A549 (cell line): ENCODE measurements around the gene REC114. TPM values are rescaled to one million over a fixed set of nuclear protein-coding genes. Genes with fewer than 3 reads are reported as not detected.

ENCODE experiments used
- ATAC-seq, 2 experiments: fragments of 200-7000 bp in 1 of 2; fragments of >200 bp in 1 of 2; cut with Nextera tagmentation in 1 of 2; cut with Tn5 transposase in 1 of 2; 3 replicates each; pipeline versions ENCODE4 v1.8.0 to v1.9.1; 2018 to 2020; ENCODE audit warnings: mild to moderate bottlenecking in 1 of 2, moderate library complexity in 1 of 2
- CTCF ChIA-PET: fragments of 300-600 bp; sonication (Branson Sonifier 250); formaldehyde crosslinking; extraction: SDS; loops from one replicate; lab custom pipeline; 2021; ENCODE audit warnings: antibody characterized with exemption, inconsistent platforms; lab: Yijun Ruan, JAX
- POLR2A ChIA-PET: fragments of 350-600 bp; formaldehyde crosslinking; extraction: SDS; loops from one replicate; lab custom pipeline; 2021; ENCODE audit warnings: antibody characterized with exemption, inconsistent platforms; lab: Yijun Ruan, JAX
- DNase-seq, 2 experiments: peaks; one replicate each; pipeline versions ENCODE4 v3.0.0 to v3.0.0-alpha.2; 2011 to 2016; ENCODE audit warnings: low read depth in 1 of 2, low spot score in 1 of 2
- FAIRE-seq: peaks from 2 replicates; lab custom pipeline; 2011; peaks lifted over from hg19 to GRCh38; lab: Jason Lieb, UNC
- H3K27ac ChIP-seq, 2 experiments: fragments of >200 bp; sonication (Bioruptor Twin); formaldehyde crosslinking; 3 replicates each; pipeline ENCODE4 v1.5.1; 2016 to 2017
- H3K4me1 ChIP-seq: fragments of >200 bp; sonication (Bioruptor Twin); formaldehyde crosslinking; 3 replicates; pipeline ENCODE4 v1.6.1; 2016
- H3K4me2 ChIP-seq: fragments of >200 bp; sonication (Bioruptor Twin); formaldehyde crosslinking; 3 replicates; pipeline ENCODE4 v1.6.1; 2016
- H3K4me3 ChIP-seq: fragments of >200 bp; sonication (Bioruptor Twin); formaldehyde crosslinking; 3 replicates; pipeline ENCODE4 v1.5.1; 2016
- H3K9me3 ChIP-seq: fragments of >200 bp; sonication (Bioruptor Twin); formaldehyde crosslinking; 3 replicates; pipeline ENCODE4 v1.6.1; 2016
- BCL3 ChIP-seq: fragments of >200 bp; sonication (Bioruptor Twin); formaldehyde crosslinking; IDR thresholded peaks from 3 replicates; pipeline ENCODE4 v1.6.1; 2016
- CBX2 ChIP-seq: fragments of 200-600 bp; sonication (generic); IDR thresholded peaks from 2 replicates; pipeline ENCODE4 v1.6.1; 2016; ENCODE audit warnings: low read depth, mild to moderate bottlenecking, borderline replicate concordance
- CBX8 ChIP-seq: fragments of 200-600 bp; sonication (generic); IDR thresholded peaks from 2 replicates; pipeline ENCODE4 v1.6.1; 2016
- CEBPB ChIP-seq, 2 experiments: fragments of >200 bp in 1 of 2; sonication (Bioruptor Twin) in 1 of 2; formaldehyde crosslinking in 1 of 2; IDR thresholded peaks; 2 replicates each; pipeline ENCODE4 v1.6.1; 2012 to 2016
- CHD2 ChIP-seq: fragments of 150-350 bp; IDR thresholded peaks from 2 replicates; pipeline ENCODE4 v1.6.1; 2014; ENCODE audit warnings: low read length; ENCODE audit not compliant: partially characterized antibody
- CHD4 ChIP-seq: fragments of 200-600 bp; sonication (generic); IDR thresholded peaks from 2 replicates; pipeline ENCODE4 v1.6.1; 2016; ENCODE audit warnings: antibody characterized with exemption, mild to moderate bottlenecking, borderline replicate concordance
- E2F6 ChIP-seq: IDR thresholded peaks from 2 replicates; pipeline ENCODE4 v1.6.1; 2012; ENCODE audit warnings: low read depth, borderline replicate concordance
- EHF ChIP-seq: fragments of 250-450 bp; sonication (Bioruptor Pico); IDR thresholded peaks from 2 replicates; pipeline ENCODE4 v1.5.0; 2020; ENCODE audit warnings: mild to moderate bottlenecking
- EHMT2 ChIP-seq: fragments of 200-600 bp; sonication (generic); IDR thresholded peaks from 2 replicates; pipeline ENCODE4 v1.6.1; 2016; ENCODE audit warnings: antibody characterized with exemption, low read depth, mild to moderate bottlenecking, moderate library complexity
- EP300 ChIP-seq, 2 experiments: fragments of >200 bp; sonication (Bioruptor Twin); formaldehyde crosslinking; IDR thresholded peaks; 2 replicates in 1 of 2; 3 replicates in 1 of 2; pipeline ENCODE4 v1.6.1; 2016 to 2017
- ESRRA ChIP-seq: fragments of 150-350 bp; IDR thresholded peaks from 2 replicates; pipeline ENCODE4 v1.6.1; 2014; ENCODE audit warnings: mild to moderate bottlenecking, low read length, borderline replicate concordance
- HEYL ChIP-seq: fragments of 250-450 bp; sonication (Bioruptor Pico); IDR thresholded peaks from 2 replicates; pipeline ENCODE4 v1.8.0; 2021; ENCODE audit warnings: mild to moderate bottlenecking, moderate library complexity
- HOXA7 ChIP-seq: fragments of 250-450 bp; sonication (Bioruptor Pico); IDR thresholded peaks from 2 replicates; pipeline ENCODE4 v1.5.0; 2020; ENCODE audit warnings: mild to moderate bottlenecking, moderate library complexity
- MAX ChIP-seq: IDR thresholded peaks from 2 replicates; pipeline ENCODE4 v1.6.1; 2012
- NFE2L2 ChIP-seq: fragments of 150-350 bp; conservative IDR thresholded peaks from 2 replicates; pipeline ENCODE4 v1.6.1; 2014; ENCODE audit warnings: low read length
- NR3C1 ChIP-seq: fragments of >200 bp; sonication (Bioruptor Twin); formaldehyde crosslinking; IDR thresholded peaks from 3 replicates; pipeline ENCODE4 v1.6.1; 2017
- PBX3 ChIP-seq: IDR thresholded peaks from 2 replicates; pipeline ENCODE4 v1.6.1; 2012
- RFX5 ChIP-seq: fragments of 450-650 bp; IDR thresholded peaks from 2 replicates; pipeline ENCODE4 v1.7.1; 2014; ENCODE audit warnings: antibody characterized with exemption, mild to moderate bottlenecking, moderate library complexity
- SMC3 ChIP-seq: fragments of >200 bp; sonication (Bioruptor Twin); formaldehyde crosslinking; IDR thresholded peaks from 3 replicates; pipeline ENCODE4 v1.6.1; 2018; ENCODE audit warnings: inconsistent platforms
- TP53 ChIP-seq: fragments of 250-450 bp; sonication (Bioruptor Pico); IDR thresholded peaks from 2 replicates; pipeline ENCODE4 v1.5.0; 2021; ENCODE audit warnings: mild to moderate bottlenecking, moderate library complexity
- ZC3H11A ChIP-seq: fragments of 450-650 bp; IDR thresholded peaks from 2 replicates; pipeline ENCODE4 v1.6.1; 2014; ENCODE audit warnings: antibody characterized with exemption, mild to moderate bottlenecking
- ZFP36 ChIP-seq: fragments of 450-650 bp; IDR thresholded peaks from 2 replicates; pipeline ENCODE4 v1.6.1; 2014; ENCODE audit warnings: borderline replicate concordance; ENCODE audit not compliant: partially characterized antibody
- ZSCAN20 ChIP-seq: fragments of 250-450 bp; sonication (Bioruptor Pico); IDR thresholded peaks from 2 replicates; pipeline ENCODE4 v1.8.0; 2022; ENCODE audit warnings: mild to moderate bottlenecking, moderate library complexity
- WGBS: methylation state at CpG from one replicate; pipeline ENCODE4 v1.1.6; 2017; ENCODE audit errors: missing lambda C conversion rate; 5-methylcytosine and 5-hydroxymethylcytosine counted together
- polyA plus RNA-seq, 4 experiments: library from polyadenylated mRNA; depleted of rRNA in 3 of 4; stranded (reverse); fragments of >200 nt; fragmentation: RNase III in 1 of 4; extraction: RNeasy Plus Mini Kit Qiagen cat#74134 plus additional on column Dnase treatment in 1 of 4; gene quantifications; 2 replicates in 3 of 4; 3 replicates in 1 of 4; pipeline ENCODE4 v1.2.3, GENCODE V29; 2011 to 2017
- TF ChIP-seq, protein P1 (sequence below): fragments of >200 bp; sonication (Bioruptor Twin); formaldehyde crosslinking; IDR thresholded peaks from 3 replicates; pipeline ENCODE4 v1.5.1; 2016

The REC114 gene
- polyA plus RNA-seq, 2 of the 4 experiments (the other 2 are of a cell fraction): not detected

DNA sequence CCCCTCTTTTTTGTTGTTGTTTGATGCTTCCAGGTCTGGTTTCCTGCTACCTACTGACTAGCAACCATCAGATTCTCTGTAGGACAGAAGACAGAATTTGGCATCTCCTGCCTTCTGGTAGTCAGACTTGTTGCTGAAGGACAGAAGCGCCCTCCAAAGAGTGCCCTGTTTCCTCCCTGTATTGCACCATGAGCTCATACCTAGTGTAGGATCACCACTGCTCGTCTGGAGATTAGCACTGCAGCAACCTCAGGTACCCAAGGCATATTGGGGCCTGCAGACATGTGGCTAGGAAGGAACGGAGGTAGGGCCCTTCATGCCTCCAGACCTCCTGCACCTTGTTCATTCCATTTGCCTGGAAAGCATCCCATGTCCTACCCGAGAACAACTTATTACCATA is 112.1 kb downstream of the REC114 start:
- Histone ChIP-seq H3K4me2 (no peak overlapping the region), H3K9me3 (no peaks in the 10 kb centered on the region), H3K4me3 (no peak overlapping the region), H3K27ac (no peak overlapping the region), H3K4me1 (no peaks in the 10 kb centered on the region)
- DNase-seq (no peak), ATAC-seq (no peak), FAIRE-seq (no peak)
- WGBS: 91% methylated on average over 4 of the region's 4 CpGs
- ChIA-PET POLR2A (no interaction called here), CTCF (interaction anchor here (0.6 to 2.6 kb wide), 5 partner anchors 68 to 349 kb away, joined by 3 to 18 read pairs (median 4); no protein-coding TSS in a partner anchor)
- TF ChIP-seq, protein P1, sequence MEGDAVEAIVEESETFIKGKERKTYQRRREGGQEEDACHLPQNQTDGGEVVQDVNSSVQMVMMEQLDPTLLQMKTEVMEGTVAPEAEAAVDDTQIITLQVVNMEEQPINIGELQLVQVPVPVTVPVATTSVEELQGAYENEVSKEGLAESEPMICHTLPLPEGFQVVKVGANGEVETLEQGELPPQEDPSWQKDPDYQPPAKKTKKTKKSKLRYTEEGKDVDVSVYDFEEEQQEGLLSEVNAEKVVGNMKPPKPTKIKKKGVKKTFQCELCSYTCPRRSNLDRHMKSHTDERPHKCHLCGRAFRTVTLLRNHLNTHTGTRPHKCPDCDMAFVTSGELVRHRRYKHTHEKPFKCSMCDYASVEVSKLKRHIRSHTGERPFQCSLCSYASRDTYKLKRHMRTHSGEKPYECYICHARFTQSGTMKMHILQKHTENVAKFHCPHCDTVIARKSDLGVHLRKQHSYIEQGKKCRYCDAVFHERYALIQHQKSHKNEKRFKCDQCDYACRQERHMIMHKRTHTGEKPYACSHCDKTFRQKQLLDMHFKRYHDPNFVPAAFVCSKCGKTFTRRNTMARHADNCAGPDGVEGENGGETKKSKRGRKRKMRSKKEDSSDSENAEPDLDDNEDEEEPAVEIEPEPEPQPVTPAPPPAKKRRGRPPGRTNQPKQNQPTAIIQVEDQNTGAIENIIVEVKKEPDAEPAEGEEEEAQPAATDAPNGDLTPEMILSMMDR: no peak
- TF ChIP-seq CHD2 (no peak), NFE2L2 (no peak), PBX3 (no peak), ZC3H11A (no peak), ESRRA (no peak), EP300 (IDR thresholded peaks at IDR 0.05) (no peak), BCL3 (no peak), CEBPB (IDR thresholded peaks at IDR 0.05) (no peak), HEYL (CRISPR knock-in tag) (no peak), EHMT2 (no peak), ZFP36 (no peak), NR3C1 (no peak), CBX2 (no peak), E2F6 (no peak), CHD4 (no peak), SMC3 (no peak), TP53 (no peak)

- Histone ChIP-seq H3K4me3 (no peak overlapping the region), H3K4me1 (no peaks in the 10 kb centered on the region), H3K9me3 (no peaks in the 10 kb centered on the region), H3K27ac (no peak overlapping the region), H3K4me2 (no peak overlapping the region)
- DNase-seq (no peak), ATAC-seq (no peak), FAIRE-seq (peak; percentile 39)
- 83% methylated on average over 1 of the region's 1 CpG for WGBS
- POLR2A ChIA-PET: no interaction called here
- no peak for TF ChIP-seq CBX8
- TF ChIP-seq CHD2: no peak
- TF ChIP-seq, protein P1: no peak
- TF ChIP-seq RFX5: no peak
- TF ChIP-seq EHF (CRISPR knock-in tag): no peak
- no peak for TF ChIP-seq MAX
- no peak for TF ChIP-seq NFE2L2
- TF ChIP-seq ZSCAN20 (CRISPR knock-in tag): no peak
- no peak for TF ChIP-seq HOXA7 (CRISPR knock-in tag)
- CTCF ChIA-PET: interaction anchor here (1.0 to 13.8 kb wide), 4 partner anchors 78 to 286 kb away, joined by 3 to 211 read pairs (median 31); partner anchors contain the start of gene NPTN
Observed at GRCh38 chr15:73558529-73558928, 115.6 kb downstream of the REC114 start.
